ENCODE data around the gene CFAP61. TPM values are rescaled to one million over a fixed set of nuclear protein-coding genes. Genes with fewer than 3 reads are reported as not detected.
A peak's percentile ranks its signal among the peaks of the same experiment; 100 is the strongest.

The CFAP61 gene
- total RNA-seq, 1 donor, result not detected

GRCh38 chr20:20076297-20077065, 24.1 kb downstream of the CFAP61 start:
- H3K79me2 ChIP-seq (ENCODE audit: insufficient read depth, low read length), result no peaks in the 10 kb centered on the region
- H3K4me1 ChIP-seq (ENCODE audit: insufficient read depth, low read length), result no peaks in the 10 kb centered on the region
- peaks cover 20% of the 10 kb centered on the region for H3K27me3 ChIP-seq (ENCODE audit: insufficient read depth, low read length)
- no peaks in the 10 kb centered on the region for H3K36me3 ChIP-seq (ENCODE audit: insufficient read depth, low read length)
- no peak overlapping the region for H3K4me3 ChIP-seq (ENCODE audit: insufficient read depth, low read length)
- H3K27ac ChIP-seq (ENCODE audit: low read depth, low read length), result no peak overlapping the region
- no peaks in the 10 kb centered on the region for H3K9me3 ChIP-seq (ENCODE audit: low read depth, low read length)
- H3K4me2 ChIP-seq (ENCODE audit: insufficient read depth, low read length), result no peak overlapping the region
- TF ChIP-seq CTCF (IDR thresholded peaks at IDR 0.05; ENCODE audit: extremely low read depth, low read depth, low read length), result no peak
- no peak overlapping the region for H2AFZ ChIP-seq (ENCODE audit: low read length)
- no peaks in the 10 kb centered on the region for H4K20me1 ChIP-seq (ENCODE audit: insufficient read depth, low read length)
- DNase-seq (ENCODE audit: insufficient read length, low spot score, missing footprints), result no peak

GRCh38 chr20:20078041-20078440, 25.7 kb downstream of the CFAP61 start:
- no peaks in the 10 kb centered on the region for H3K79me2 ChIP-seq (ENCODE audit: insufficient read depth, low read length)
- no peak overlapping the region for H3K27ac ChIP-seq (ENCODE audit: low read depth, low read length)
- H3K4me2 ChIP-seq (ENCODE audit: insufficient read depth, low read length), result no peak overlapping the region
- no peak overlapping the region for H2AFZ ChIP-seq (ENCODE audit: low read length)
- no peaks in the 10 kb centered on the region for H3K4me1 ChIP-seq (ENCODE audit: insufficient read depth, low read length)
- no peaks in the 10 kb centered on the region for H4K20me1 ChIP-seq (ENCODE audit: insufficient read depth, low read length)
- H3K36me3 ChIP-seq (ENCODE audit: insufficient read depth, low read length), result no peaks in the 10 kb centered on the region
- no peak for TF ChIP-seq CTCF (IDR thresholded peaks at IDR 0.05; ENCODE audit: extremely low read depth, low read depth, low read length)
- H3K27me3 ChIP-seq (ENCODE audit: insufficient read depth, low read length), result peaks cover 20% of the 10 kb centered on the region
- no peak overlapping the region for H3K4me3 ChIP-seq (ENCODE audit: insufficient read depth, low read length)
- H3K9me3 ChIP-seq (ENCODE audit: low read depth, low read length), result no peaks in the 10 kb centered on the region
- DNase-seq (ENCODE audit: insufficient read length, low spot score, missing footprints), result no peak

- Histone ChIP-seq H3K27me3 (ENCODE audit: insufficient read depth, low read length) (peaks cover 15% of the 10 kb centered on the region), H3K4me2 (ENCODE audit: insufficient read depth, low read length) (no peak overlapping the region), H3K27ac (ENCODE audit: low read depth, low read length) (no peak overlapping the region), H3K79me2 (ENCODE audit: insufficient read depth, low read length) (no peaks in the 10 kb centered on the region), H3K4me1 (ENCODE audit: insufficient read depth, low read length) (no peaks in the 10 kb centered on the region), H3K4me3 (ENCODE audit: insufficient read depth, low read length) (no peak overlapping the region), H3K36me3 (ENCODE audit: insufficient read depth, low read length) (no peaks in the 10 kb centered on the region), H4K20me1 (ENCODE audit: insufficient read depth, low read length) (no peaks in the 10 kb centered on the region), H3K9me3 (ENCODE audit: low read depth, low read length) (no peaks in the 10 kb centered on the region), H2AFZ (ENCODE audit: low read length) (no peak overlapping the region)
- no peak for TF ChIP-seq CTCF (IDR thresholded peaks at IDR 0.05; ENCODE audit: extremely low read depth, low read depth, low read length)
- no peak for DNase-seq (ENCODE audit: insufficient read length, low spot score, missing footprints)
Measured at GRCh38 chr20:20079102-20079784, 26.9 kb downstream of the CFAP61 start.

- peak; percentile 52 for TF ChIP-seq CTCF (IDR thresholded peaks at IDR 0.05; ENCODE audit: extremely low read depth, low read depth, low read length)
- Histone ChIP-seq H3K4me2 (ENCODE audit: insufficient read depth, low read length) (peak overlapping the region; percentile 53), H2AFZ (ENCODE audit: low read length) (no peak overlapping the region), H3K9me3 (ENCODE audit: low read depth, low read length) (no peaks in the 10 kb centered on the region), H3K27me3 (ENCODE audit: insufficient read depth, low read length) (peaks cover 8% of the 10 kb centered on the region), H3K79me2 (ENCODE audit: insufficient read depth, low read length) (no peaks in the 10 kb centered on the region), H3K4me3 (ENCODE audit: insufficient read depth, low read length) (no peak overlapping the region), H3K4me1 (ENCODE audit: insufficient read depth, low read length) (no peaks in the 10 kb centered on the region), H4K20me1 (ENCODE audit: insufficient read depth, low read length) (no peaks in the 10 kb centered on the region), H3K36me3 (ENCODE audit: insufficient read depth, low read length) (no peaks in the 10 kb centered on the region), H3K27ac (ENCODE audit: low read depth, low read length) (no peak overlapping the region)
- DNase-seq (ENCODE audit: insufficient read length, low spot score, missing footprints), result peak; percentile 58
Measured at GRCh38 chr20:20083807-20084206, 31.5 kb downstream of the CFAP61 start.

All from osteoblast (primary cell).